Suprapubic skin (tissue), 4 donors: ENCODE results near the gene NPR2.

Experiments used
- EP300 ChIP-seq: sonication (generic); formaldehyde crosslinking; IDR thresholded peaks from one replicate; pipeline ENCODE4 v1.6.1; 2017; ENCODE audit warnings: antibody characterized with exemption
- POLR2A ChIP-seq, 2 donors: fragments of 450-650 bp; IDR thresholded peaks; one replicate each; pipeline ENCODE4 v1.6.1; 2017; ENCODE audit warnings: antibody characterized with exemption in 2 of 2, mild to moderate bottlenecking in 2 of 2, moderate library complexity in 2 of 2
- POLR2AphosphoS5 ChIP-seq, 3 donors: sonication (generic); formaldehyde crosslinking; IDR thresholded peaks; one replicate each; pipeline ENCODE4 v1.6.1; 2017; ENCODE audit warnings: antibody characterized with exemption in 3 of 3
- TF ChIP-seq, protein P1 (sequence below), 2 donors: fragments of 200-600 bp in 1 of 2; fragments of 450-650 bp in 1 of 2; sonication (generic) in 1 of 2; IDR thresholded peaks; one replicate each; pipeline ENCODE4 v1.5.1; 2016 to 2019; ENCODE audit warnings: antibody characterized with exemption in 2 of 2, mild to moderate bottlenecking in 1 of 2, moderate library complexity in 1 of 2

DNA sequence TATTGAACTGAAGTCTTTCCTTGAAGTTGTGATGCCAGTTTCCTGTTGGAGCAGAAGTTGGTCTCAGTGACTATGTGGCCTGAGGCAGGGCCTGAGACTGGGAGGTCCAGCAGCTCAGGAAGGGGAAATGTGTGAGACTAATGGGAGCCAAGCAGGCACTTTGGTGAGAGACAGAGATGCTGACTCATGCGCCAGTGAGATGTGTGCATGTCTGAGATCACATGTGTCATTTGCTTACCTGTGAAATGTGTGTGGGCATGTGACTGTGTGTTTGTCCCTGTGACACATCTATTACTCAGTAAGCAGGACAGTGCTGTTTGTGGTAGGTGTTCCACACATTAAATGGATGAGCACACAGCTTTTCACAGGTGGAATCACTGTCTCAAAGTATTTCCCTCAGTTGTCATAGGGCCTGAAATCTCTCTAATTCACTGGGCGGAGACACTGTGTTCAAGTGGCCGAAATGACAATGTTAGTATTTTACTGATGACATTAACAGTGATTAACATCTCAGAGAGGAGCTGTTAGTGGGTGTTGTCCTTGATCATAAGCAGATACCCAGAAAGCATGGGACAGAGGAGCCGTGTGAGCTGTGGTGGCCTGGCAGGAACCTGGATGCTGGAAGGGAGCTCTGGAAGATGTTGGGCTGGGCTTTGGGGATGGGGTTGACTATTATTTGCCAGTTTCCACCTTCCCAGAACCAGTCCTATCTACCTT is 7.4 kb downstream of the NPR2 start:
- TF ChIP-seq, protein P1, sequence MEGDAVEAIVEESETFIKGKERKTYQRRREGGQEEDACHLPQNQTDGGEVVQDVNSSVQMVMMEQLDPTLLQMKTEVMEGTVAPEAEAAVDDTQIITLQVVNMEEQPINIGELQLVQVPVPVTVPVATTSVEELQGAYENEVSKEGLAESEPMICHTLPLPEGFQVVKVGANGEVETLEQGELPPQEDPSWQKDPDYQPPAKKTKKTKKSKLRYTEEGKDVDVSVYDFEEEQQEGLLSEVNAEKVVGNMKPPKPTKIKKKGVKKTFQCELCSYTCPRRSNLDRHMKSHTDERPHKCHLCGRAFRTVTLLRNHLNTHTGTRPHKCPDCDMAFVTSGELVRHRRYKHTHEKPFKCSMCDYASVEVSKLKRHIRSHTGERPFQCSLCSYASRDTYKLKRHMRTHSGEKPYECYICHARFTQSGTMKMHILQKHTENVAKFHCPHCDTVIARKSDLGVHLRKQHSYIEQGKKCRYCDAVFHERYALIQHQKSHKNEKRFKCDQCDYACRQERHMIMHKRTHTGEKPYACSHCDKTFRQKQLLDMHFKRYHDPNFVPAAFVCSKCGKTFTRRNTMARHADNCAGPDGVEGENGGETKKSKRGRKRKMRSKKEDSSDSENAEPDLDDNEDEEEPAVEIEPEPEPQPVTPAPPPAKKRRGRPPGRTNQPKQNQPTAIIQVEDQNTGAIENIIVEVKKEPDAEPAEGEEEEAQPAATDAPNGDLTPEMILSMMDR (IDR thresholded peaks at IDR 0.05), result no peak
- TF ChIP-seq POLR2AphosphoS5 (IDR thresholded peaks at IDR 0.05) (no peak), POLR2A (IDR thresholded peaks at IDR 0.05) (no peak), EP300 (no peak)
